Neural cell (in vitro differentiated cells): ENCODE measurements around the gene FKRP. TPM values are rescaled to one million over a fixed set of nuclear protein-coding genes. Genes with fewer than 3 reads are reported as not detected.

Experiments used
- H2AFZ ChIP-seq: fragments of 200-600, 300-800 bp; sonication (generic), shearing (Covaris generic); 2 replicates; pipeline ENCODE4 v1.6.0; 2014; ENCODE audit warnings: low read depth, mild to moderate bottlenecking, antibody characterized with exemption, low read length, moderate library complexity
- H3F3A ChIP-seq: fragments of 200-600 bp; shearing (Covaris generic); 2 replicates; pipeline ENCODE4 v1.6.1; 2016; ENCODE audit warnings: mild to moderate bottlenecking, moderate library complexity, mixed read lengths, antibody characterized with exemption, low read length; ENCODE audit not compliant: insufficient read depth, poor library complexity, severe bottlenecking
- H3K27ac ChIP-seq: fragments of 200-600, 300-800 bp; sonication (generic), shearing (Covaris generic); 2 replicates; pipeline ENCODE4 v1.5.1; 2014; ENCODE audit warnings: mild to moderate bottlenecking, low read length, moderate library complexity
- H3K27me3 ChIP-seq: fragments of 300-800, 200-600 bp; sonication (generic), shearing (Covaris generic); 2 replicates; pipeline ENCODE4 v1.6.0; 2014; ENCODE audit warnings: mild to moderate bottlenecking, low read depth, low read length, moderate library complexity; ENCODE audit not compliant: insufficient read depth
- H3K36me3 ChIP-seq: fragments of 300-800, 200-600 bp; sonication (generic), shearing (Covaris generic); 2 replicates; pipeline ENCODE4 v1.5.1; 2014; ENCODE audit warnings: mild to moderate bottlenecking, antibody characterized with exemption, low read length, moderate library complexity; ENCODE audit not compliant: insufficient read depth
- H3K4me2 ChIP-seq: fragments of 300-800, 200-600 bp; sonication (generic), shearing (Covaris generic); 2 replicates; pipeline ENCODE4 v1.6.0; 2014; ENCODE audit warnings: mild to moderate bottlenecking, low read length
- H3K4me3 ChIP-seq: fragments of 300-800, 200-600 bp; sonication (generic), shearing (Covaris generic); 2 replicates; pipeline ENCODE4 v1.5.1; 2014; ENCODE audit warnings: mild to moderate bottlenecking, low read length, moderate library complexity
- H3K79me2 ChIP-seq: fragments of 200-600 bp; shearing (Covaris generic); replicated peaks from 2 replicates; pipeline ENCODE4 v1.6.0; 2014; ENCODE audit warnings: mild to moderate bottlenecking, low read length, moderate library complexity; ENCODE audit not compliant: insufficient read depth
- H3K9ac ChIP-seq: fragments of 300-800, 200-600 bp; sonication (generic), shearing (Covaris generic); 2 replicates; pipeline ENCODE4 v1.6.1; 2016; ENCODE audit warnings: mild to moderate bottlenecking, low read length, mixed read lengths
- H3K9me2 ChIP-seq: fragments of 200-600 bp; shearing (Covaris generic); 2 replicates; pipeline ENCODE4 v1.6.1; 2016; ENCODE audit warnings: mild to moderate bottlenecking, low read length, mixed read lengths; ENCODE audit not compliant: insufficient read depth
- H3K9me3 ChIP-seq: fragments of 200-600, 300-800 bp; sonication (generic), shearing (Covaris generic); 2 replicates; pipeline ENCODE4 v1.6.1; 2016; ENCODE audit warnings: mild to moderate bottlenecking, mixed run types, low read length, moderate library complexity, mixed read lengths
- H4K20me1 ChIP-seq: fragments of 200-600 bp; shearing (Covaris generic); 2 replicates; pipeline ENCODE4 v1.6.1; 2016; ENCODE audit warnings: mild to moderate bottlenecking, mixed run types; ENCODE audit not compliant: insufficient read depth
- EP300 ChIP-seq: fragments of 450-650 bp; conservative IDR thresholded peaks from 2 replicates; pipeline ENCODE4 v1.6.1; 2014; ENCODE audit warnings: antibody characterized with exemption, mild to moderate bottlenecking, moderate library complexity; ENCODE audit not compliant: poor library complexity, severe bottlenecking
- EZH2 ChIP-seq: fragments of 200-600, 300-800 bp; shearing (Covaris generic), sonication (generic); IDR thresholded peaks from 2 replicates; pipeline ENCODE4 v1.6.1; 2014; ENCODE audit warnings: antibody characterized with exemption, low read length, borderline replicate concordance, mild to moderate bottlenecking; ENCODE audit not compliant: insufficient read depth, poor library complexity, severe bottlenecking
- MXI1 ChIP-seq: fragments of 450-650 bp; conservative IDR thresholded peaks from 2 replicates; pipeline ENCODE4 v1.6.1; 2014; ENCODE audit warnings: antibody characterized with exemption, mild to moderate bottlenecking; ENCODE audit not compliant: poor library complexity, severe bottlenecking
- POLR2AphosphoS5 ChIP-seq: IDR thresholded peaks from 2 replicates; pipeline ENCODE4 v1.6.1; 2012
- RAD21 ChIP-seq: fragments of 450-650 bp; conservative IDR thresholded peaks from 2 replicates; pipeline ENCODE4 v1.6.1; 2014; ENCODE audit warnings: antibody characterized with exemption, mild to moderate bottlenecking, moderate library complexity
- SMC3 ChIP-seq: fragments of 450-650 bp; conservative IDR thresholded peaks from 2 replicates; pipeline ENCODE4 v1.6.1; 2014; ENCODE audit warnings: antibody characterized with exemption, mild to moderate bottlenecking, moderate library complexity; ENCODE audit not compliant: poor library complexity
- TAF1 ChIP-seq: IDR thresholded peaks from 2 replicates; pipeline ENCODE4 v1.6.1; 2012; ENCODE audit warnings: low read depth
- polyA plus RNA-seq: library from polyadenylated mRNA; depleted of rRNA; stranded (reverse); fragments of >200 nt; gene quantifications from 2 replicates; pipeline ENCODE4 v1.2.3, GENCODE V29; 2014
- TF ChIP-seq, protein P1 (sequence below): IDR thresholded peaks from 2 replicates; pipeline ENCODE4 v1.6.1; 2012; ENCODE audit warnings: borderline replicate concordance
- TF ChIP-seq, protein P2 (sequence below): fragments of 450-650 bp; IDR thresholded peaks from 2 replicates; pipeline ENCODE4 v1.5.1; 2014; ENCODE audit warnings: antibody characterized with exemption, mild to moderate bottlenecking, moderate library complexity; ENCODE audit not compliant: poor library complexity, severe bottlenecking

The FKRP gene
- polyA plus RNA-seq, 1 donor from 2014 or later: 27.8 TPM

DNA sequence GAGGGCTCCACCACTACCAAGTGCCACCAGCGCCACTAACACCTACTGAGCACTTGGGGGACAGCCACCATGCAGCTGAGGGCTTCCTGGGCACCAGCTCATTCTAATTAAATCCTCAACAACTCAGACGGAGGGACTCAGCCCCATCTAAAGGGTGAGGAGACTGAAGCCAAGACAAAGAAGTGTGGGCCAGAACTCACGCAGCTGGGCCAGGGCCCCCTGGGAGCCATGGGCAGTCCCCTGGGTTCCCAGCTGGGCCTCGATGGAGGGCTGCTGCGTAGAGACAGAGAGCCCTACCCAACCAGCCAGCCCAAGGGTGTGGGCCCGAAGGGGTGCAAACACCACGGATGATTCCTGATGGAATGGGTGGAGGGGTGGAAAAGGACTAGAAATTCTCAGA lies 16.2 kb upstream of the FKRP start:
- no peak overlapping the region for H3K27ac ChIP-seq
- no peak overlapping the region for H3K9ac ChIP-seq
- H3K9me3 ChIP-seq: no peaks in the 10 kb centered on the region
- TF ChIP-seq TAF1 (no peak), SMC3 (no peak), EZH2 (no peak), POLR2AphosphoS5 (no peak)
- TF ChIP-seq, protein P1, sequence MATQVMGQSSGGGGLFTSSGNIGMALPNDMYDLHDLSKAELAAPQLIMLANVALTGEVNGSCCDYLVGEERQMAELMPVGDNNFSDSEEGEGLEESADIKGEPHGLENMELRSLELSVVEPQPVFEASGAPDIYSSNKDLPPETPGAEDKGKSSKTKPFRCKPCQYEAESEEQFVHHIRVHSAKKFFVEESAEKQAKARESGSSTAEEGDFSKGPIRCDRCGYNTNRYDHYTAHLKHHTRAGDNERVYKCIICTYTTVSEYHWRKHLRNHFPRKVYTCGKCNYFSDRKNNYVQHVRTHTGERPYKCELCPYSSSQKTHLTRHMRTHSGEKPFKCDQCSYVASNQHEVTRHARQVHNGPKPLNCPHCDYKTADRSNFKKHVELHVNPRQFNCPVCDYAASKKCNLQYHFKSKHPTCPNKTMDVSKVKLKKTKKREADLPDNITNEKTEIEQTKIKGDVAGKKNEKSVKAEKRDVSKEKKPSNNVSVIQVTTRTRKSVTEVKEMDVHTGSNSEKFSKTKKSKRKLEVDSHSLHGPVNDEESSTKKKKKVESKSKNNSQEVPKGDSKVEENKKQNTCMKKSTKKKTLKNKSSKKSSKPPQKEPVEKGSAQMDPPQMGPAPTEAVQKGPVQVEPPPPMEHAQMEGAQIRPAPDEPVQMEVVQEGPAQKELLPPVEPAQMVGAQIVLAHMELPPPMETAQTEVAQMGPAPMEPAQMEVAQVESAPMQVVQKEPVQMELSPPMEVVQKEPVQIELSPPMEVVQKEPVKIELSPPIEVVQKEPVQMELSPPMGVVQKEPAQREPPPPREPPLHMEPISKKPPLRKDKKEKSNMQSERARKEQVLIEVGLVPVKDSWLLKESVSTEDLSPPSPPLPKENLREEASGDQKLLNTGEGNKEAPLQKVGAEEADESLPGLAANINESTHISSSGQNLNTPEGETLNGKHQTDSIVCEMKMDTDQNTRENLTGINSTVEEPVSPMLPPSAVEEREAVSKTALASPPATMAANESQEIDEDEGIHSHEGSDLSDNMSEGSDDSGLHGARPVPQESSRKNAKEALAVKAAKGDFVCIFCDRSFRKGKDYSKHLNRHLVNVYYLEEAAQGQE: no peak
- TF ChIP-seq, protein P2, sequence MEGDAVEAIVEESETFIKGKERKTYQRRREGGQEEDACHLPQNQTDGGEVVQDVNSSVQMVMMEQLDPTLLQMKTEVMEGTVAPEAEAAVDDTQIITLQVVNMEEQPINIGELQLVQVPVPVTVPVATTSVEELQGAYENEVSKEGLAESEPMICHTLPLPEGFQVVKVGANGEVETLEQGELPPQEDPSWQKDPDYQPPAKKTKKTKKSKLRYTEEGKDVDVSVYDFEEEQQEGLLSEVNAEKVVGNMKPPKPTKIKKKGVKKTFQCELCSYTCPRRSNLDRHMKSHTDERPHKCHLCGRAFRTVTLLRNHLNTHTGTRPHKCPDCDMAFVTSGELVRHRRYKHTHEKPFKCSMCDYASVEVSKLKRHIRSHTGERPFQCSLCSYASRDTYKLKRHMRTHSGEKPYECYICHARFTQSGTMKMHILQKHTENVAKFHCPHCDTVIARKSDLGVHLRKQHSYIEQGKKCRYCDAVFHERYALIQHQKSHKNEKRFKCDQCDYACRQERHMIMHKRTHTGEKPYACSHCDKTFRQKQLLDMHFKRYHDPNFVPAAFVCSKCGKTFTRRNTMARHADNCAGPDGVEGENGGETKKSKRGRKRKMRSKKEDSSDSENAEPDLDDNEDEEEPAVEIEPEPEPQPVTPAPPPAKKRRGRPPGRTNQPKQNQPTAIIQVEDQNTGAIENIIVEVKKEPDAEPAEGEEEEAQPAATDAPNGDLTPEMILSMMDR: no peak
- no peaks in the 10 kb centered on the region for H3K9me2 ChIP-seq
- H3K36me3 ChIP-seq: no peaks in the 10 kb centered on the region
- H3K4me2 ChIP-seq: no peak overlapping the region
- peaks cover 18% of the 10 kb centered on the region for H4K20me1 ChIP-seq
- no peak overlapping the region for H2AFZ ChIP-seq
- H3K27me3 ChIP-seq: no peaks in the 10 kb centered on the region
- peaks cover 11% of the 10 kb centered on the region for H3K79me2 ChIP-seq
- no peaks in the 10 kb centered on the region for H3F3A ChIP-seq
- H3K4me3 ChIP-seq: no peak overlapping the region

DNA sequence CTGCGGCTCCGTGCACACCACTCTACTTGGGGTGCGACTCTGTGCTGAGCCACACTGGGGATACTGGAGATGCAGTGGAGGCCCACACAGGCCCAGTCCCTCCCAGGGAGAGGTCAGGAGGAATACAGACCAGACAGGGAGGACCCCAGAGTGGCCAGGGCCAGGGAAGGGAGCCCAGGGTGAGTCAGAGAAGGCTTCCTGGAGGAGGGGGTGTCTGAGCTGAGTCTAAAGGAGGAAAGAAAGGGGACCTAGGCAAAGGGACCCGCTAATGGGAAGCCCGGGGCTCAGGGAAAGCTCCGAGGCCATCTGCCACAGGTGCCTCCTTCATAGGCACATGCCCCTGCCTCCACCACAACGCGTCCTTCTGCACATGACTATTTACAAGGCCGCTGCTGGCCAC lies 15.7 kb upstream of the FKRP start:
- Histone ChIP-seq H3K9me2 (no peaks in the 10 kb centered on the region), H3K4me3 (no peak overlapping the region), H3K4me2 (no peak overlapping the region), H3K27me3 (no peaks in the 10 kb centered on the region), H3K79me2 (peaks cover 11% of the 10 kb centered on the region), H3K36me3 (no peaks in the 10 kb centered on the region), H2AFZ (no peak overlapping the region), H3K27ac (no peak overlapping the region), H4K20me1 (peaks cover 18% of the 10 kb centered on the region), H3K9me3 (no peaks in the 10 kb centered on the region), H3F3A (no peaks in the 10 kb centered on the region), H3K9ac (no peak overlapping the region)
- TF ChIP-seq, protein P2: no peak
- TF ChIP-seq EP300 (no peak), EZH2 (no peak), TAF1 (no peak), POLR2AphosphoS5 (no peak), RAD21 (no peak), SMC3 (no peak), MXI1 (no peak)
- TF ChIP-seq, protein P1: no peak
